Cardiac fibroblast (primary cell): Measurements from ENCODE around the gene ROBO4.

Experiments used
- DNase-seq, 2 donors: peaks; one replicate each; pipeline versions ENCODE4 v3.0.0 to v3.0.0-alpha.2; 2010; ENCODE audit warnings: low read depth in 2 of 2
- H3K4me3 ChIP-seq, 2 donors: replicated peaks in 1 of 2; 1 replicate in 1 of 2; 2 replicates in 1 of 2; pipeline ENCODE4 v1.5.1; 2011; ENCODE audit warnings: low read depth in 2 of 2, low read length in 2 of 2, mild to moderate bottlenecking in 2 of 2, moderate library complexity in 1 of 2
- TF ChIP-seq, protein P1 (sequence below): IDR thresholded peaks from one replicate; pipeline ENCODE4 v1.5.1; 2011; ENCODE audit warnings: low read depth, mild to moderate bottlenecking, low read length, inconsistent platforms

ROBO4 gene

DNA sequence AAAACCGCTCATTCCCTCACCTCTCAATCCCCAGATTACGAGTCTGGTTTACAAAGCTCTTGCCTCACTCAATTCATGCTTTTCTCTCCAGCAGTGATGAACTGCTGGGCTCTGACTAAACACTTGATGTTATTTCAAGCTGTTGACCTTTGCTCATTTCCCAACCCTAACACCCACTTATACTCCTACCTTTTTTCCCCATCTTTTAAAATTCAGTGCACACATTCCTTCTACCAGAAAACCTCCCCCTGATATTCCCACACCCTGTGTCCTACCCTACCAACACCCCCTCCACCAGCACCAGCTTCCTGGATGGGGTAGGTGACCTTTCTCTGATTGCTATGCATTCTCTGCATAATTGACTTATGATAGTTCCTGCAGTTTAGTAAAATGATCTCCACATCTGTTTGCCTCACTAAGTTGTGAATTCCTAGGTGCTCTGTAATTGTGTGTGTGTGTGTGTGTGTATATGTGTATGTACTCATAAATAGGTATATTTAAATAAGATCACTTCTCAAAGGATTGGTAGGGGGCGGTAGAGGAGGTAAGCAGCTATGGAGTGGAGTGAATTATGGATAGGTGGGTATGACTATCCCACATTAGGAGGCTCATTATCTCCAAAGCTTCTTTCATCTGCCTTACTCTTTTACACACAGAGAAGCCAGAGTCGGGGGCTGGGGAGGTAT, 37.3 kb upstream of the ROBO4 start:
- peak; percentile 63 to 85 for DNase-seq
- TF ChIP-seq, protein P1, sequence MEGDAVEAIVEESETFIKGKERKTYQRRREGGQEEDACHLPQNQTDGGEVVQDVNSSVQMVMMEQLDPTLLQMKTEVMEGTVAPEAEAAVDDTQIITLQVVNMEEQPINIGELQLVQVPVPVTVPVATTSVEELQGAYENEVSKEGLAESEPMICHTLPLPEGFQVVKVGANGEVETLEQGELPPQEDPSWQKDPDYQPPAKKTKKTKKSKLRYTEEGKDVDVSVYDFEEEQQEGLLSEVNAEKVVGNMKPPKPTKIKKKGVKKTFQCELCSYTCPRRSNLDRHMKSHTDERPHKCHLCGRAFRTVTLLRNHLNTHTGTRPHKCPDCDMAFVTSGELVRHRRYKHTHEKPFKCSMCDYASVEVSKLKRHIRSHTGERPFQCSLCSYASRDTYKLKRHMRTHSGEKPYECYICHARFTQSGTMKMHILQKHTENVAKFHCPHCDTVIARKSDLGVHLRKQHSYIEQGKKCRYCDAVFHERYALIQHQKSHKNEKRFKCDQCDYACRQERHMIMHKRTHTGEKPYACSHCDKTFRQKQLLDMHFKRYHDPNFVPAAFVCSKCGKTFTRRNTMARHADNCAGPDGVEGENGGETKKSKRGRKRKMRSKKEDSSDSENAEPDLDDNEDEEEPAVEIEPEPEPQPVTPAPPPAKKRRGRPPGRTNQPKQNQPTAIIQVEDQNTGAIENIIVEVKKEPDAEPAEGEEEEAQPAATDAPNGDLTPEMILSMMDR: peak; percentile 9
- no peak overlapping the region for H3K4me3 ChIP-seq

DNA sequence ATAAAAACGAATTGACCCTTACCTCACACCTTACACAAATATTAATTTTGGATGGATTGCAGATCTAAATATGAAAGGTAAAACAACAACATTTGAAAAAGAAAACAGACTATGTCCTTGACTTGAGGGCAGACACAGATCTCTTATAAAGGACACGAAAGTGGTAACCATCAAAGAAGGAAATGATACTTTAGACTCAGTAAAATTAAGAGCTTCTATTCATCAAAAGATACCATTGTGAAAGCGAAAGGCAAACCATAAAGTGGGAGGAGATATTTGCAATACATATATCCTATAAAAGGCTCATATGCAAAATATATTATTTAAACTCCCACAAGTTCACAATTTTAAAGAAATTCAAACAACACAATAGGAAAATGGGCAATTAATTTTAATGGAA, 33.1 kb upstream of the ROBO4 start:
- no peak for DNase-seq
- no peak overlapping the region for H3K4me3 ChIP-seq
- TF ChIP-seq, protein P1: no peak

DNA sequence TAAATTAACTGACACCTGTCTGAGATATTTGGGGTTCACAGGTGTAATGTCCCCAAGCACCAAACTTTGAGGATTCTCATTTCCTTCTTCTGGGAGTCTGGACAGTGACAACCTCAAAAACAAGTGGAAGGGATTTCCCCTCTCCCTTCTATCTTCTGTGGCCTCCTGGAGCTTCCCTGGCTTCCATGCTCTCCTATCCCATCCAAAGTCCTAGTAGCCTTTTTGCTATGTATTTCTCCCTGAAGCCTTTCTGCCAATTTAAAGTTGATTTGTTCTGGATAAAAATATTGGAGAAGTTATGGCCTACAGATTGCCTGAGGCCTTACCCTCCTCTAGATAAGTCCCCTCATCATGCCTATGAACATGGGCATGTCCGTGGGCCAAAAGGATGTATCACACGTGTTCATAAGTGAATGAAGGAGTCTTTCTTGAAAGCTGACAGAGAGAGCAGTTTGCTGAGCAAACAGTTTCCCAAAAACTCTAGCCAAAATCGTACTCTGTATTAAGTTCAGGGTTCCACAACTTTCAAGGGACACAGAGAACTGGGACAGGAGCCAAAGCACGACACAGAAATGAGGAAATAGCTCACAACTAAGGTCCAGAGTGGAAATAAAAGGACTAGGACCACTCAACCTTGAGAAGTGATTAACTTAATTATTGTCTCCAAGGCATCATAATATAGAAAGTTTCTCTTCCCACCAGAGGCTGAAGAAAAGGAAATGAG, 31.4 kb upstream of the ROBO4 start:
- DNase-seq: no peak
- H3K4me3 ChIP-seq: no peak overlapping the region
- TF ChIP-seq, protein P1: no peak

DNA sequence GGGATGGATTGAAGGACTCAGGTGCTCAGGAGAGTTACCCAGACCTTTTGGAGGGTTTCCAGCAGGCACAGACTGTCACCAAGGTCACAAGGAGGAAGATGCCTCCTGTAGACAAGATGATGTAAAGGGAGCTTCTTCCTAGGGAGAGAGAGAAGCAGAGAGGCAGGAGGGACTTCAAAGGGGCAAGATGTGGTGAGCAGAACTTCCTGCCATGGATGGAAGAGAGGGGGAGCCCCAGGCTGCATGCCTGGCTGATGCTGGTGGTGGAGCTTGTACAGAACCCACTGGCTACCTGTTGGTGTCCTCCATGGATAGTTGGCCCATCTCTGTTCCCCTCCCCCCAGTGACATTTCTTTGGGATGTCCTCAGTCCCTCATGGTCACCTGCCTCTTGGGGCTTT, 25.6 kb upstream of the ROBO4 start:
- TF ChIP-seq, protein P1: no peak
- no peak for DNase-seq
- no peak overlapping the region for H3K4me3 ChIP-seq

DNA sequence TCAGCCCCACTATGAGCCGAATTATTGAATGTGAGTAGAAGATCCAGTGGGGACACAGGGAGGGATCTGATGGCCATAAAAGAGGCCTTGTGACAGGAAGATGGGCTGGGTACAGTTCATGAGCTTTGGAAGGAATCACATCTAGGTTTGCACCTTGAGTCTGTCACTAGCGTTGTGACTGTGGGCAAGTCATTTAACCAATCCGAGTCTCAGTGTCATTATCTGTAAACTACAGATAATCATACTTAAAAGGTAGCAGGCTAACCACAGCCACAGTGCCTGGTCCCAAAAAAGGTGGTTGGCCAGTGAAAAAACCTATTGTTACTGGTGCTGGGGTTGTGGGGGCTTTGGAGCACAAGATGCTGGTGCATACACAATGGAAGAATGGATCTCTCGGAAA, 25.2 kb upstream of the ROBO4 start:
- DNase-seq: no peak
- no peak overlapping the region for H3K4me3 ChIP-seq
- TF ChIP-seq, protein P1: no peak

DNA sequence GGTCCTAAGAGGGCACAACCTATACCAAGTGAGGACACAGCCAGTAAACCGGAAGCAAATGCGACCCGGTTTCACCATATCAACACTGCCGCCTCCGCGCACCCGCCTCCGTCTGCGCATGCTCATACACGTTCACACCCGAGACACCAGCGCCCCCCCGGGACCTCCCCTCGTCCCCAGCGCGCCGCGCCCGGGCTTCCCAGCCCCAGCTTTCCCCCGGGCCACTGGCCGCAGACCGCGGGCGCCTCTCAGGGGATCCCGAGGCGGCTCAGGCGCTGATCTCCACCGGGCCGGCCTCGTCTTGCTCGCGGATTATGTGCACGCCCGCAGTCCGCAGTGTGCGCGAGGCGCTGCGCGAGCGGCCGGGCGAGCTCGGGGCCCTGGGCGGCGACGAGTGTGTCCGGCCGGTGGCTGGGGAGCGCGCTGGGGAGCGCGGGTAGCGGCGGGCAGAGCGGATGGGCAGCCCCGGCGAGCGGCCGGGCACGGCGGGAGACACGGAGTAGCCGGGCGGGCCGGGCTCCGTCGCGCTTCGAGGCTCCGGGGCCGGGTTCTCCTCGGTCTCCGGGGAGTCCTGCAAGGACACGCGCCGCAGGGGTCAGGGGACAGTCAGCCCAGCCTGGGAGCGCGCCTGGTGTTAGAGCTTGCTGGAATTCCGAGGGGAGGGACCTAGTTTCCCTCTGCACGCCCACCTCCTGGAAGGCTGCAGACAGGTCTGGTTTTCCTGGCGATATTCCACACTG, 23.4 kb upstream of the ROBO4 start:
- TF ChIP-seq, protein P1: no peak
- peak overlapping the region in 1 of 2 donors; percentile 32 for H3K4me3 ChIP-seq
- DNase-seq: peak; percentile 66 to 77
